Stimulated activated CD4-positive, alpha-beta T cell treated with anti-CD3 and anti-CD28 coated beads, Interleukin-1b, Interleukin-23, amount 100 ng/mL, for 1 hour (primary cell): ENCODE data around the gene LRRC38.
"Not testable (repeated sequence)": the region's sequence is repeated elsewhere in the genome, so short reads cannot be mapped to it uniquely, and the experiment has no call there.

ENCODE experiments used
- DNase-seq, 2 donors: peaks; one replicate each; pipeline ENCODE4 v3.0.0-alpha.2; 2020; ENCODE audit warnings: low read depth in 2 of 2

Gene LRRC38

DNA sequence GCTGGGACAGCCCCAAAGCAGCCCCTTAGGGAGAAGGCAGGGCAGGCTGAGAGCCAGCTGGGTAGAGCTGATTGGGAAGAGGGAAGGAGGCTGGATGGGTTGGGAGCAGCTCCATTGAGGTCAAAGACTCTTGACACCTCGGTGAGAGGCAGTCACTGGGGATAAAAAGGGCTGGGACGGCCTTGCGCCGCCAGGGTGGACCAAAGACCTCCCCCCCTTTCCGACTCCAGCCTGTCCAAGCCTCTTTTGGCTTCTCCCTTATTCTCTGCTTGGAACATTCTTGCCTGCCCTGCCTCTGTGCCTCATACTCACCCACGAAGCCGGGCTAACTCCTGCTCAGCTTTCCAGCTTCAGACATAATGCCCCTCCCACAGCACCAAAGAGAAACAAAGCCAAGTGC is 51.1 kb downstream of the LRRC38 start:
- DNase-seq, result no peak

DNA sequence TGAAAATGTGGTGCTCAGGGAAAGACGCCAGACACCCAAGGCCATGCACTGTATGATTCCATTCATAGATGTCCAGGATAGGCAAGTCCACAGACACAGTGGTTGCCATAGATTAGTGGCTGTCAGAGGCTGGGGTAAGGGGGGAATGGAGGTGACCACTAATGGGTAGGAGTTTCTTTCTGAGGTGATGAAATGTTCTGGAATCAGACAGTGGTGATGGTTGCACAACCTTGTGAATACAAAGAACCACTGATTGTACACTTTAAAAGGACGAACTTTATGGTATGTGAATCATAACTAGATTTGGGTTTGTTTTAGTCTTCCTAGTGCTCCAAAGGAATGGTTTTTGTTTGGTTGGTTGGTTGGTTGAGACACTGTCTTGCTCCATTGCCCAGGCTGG is 51.8 kb downstream of the LRRC38 start:
- DNase-seq, result no peak

DNA sequence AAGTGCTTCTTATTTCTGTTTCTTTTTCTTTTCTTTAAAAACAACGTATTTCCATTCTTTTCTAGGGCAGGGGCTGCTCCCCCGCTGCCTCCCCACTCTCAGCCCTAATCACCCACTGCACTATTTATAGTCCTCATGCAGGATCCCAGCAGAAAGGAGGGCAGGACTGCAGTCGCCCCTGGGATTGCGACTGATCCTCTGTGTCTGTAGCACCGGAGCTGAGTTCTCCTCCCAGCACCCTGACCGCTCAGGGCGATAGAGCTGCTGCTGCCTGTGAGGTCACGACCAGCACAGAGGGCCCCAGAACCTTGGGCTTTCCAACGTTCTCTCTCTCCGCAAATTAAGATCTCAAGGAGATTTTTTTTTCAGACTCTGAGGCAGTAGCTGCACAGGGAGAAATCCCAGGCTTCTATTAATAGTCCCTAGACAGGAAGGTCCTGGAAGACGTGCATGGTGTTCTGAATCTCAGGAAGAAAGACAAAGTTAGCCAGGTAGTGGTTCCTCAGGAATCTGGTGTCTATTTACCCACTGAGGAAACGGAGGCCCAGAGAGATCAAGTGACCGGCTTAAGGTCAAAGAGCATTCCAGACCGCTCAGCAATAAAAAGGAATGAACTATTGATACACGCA is 56.8 kb downstream of the LRRC38 start:
- DNase-seq, result no peak

DNA sequence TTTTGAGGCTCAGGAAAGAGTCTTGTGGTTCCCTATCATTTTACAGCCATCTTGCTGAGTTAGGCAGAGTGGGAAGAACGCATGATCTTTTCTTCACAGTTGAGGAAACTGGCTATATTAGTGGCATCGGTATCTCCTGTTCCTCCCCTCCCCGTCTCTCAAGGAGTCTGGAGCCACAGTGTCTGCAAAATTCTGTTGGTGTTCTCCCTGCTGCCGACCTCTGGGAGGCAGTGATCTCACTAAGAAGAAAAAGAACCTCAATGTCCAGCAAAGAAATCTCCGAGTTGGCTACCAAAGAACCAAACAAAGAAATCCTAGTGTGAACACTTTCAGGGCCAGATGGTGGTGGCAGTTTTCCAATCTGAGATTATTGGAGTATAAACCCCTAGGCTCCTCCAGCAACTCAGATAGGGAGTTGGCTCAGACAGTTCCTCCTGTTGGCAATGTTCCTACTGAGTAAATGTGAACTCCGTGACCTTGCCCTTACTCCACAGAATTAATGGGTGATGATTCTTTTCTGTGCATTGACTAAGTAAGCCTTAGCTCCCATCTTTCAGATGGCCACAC is 62.3 kb downstream of the LRRC38 start:
- no peak for DNase-seq

DNA sequence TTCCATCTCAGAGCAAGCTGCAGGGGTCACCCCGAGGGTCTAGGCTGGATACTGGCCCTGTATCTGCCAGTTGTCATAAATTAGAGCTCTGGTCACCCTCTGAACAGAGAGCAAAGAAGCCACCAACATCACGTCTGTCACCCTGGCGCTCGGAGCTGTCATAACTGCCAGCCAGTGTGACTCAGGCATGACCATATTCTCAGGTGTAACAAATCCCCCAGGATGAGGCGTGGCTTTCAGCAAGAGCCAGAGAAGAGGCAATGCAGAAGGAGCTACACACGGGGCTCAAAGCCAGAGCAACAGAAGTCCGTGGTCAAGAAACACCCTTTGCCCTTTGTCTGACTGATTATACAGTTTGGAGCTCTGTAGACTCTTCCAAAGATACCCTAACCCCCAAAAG is 63.6 kb downstream of the LRRC38 start:
- DNase-seq, result no peak

DNA sequence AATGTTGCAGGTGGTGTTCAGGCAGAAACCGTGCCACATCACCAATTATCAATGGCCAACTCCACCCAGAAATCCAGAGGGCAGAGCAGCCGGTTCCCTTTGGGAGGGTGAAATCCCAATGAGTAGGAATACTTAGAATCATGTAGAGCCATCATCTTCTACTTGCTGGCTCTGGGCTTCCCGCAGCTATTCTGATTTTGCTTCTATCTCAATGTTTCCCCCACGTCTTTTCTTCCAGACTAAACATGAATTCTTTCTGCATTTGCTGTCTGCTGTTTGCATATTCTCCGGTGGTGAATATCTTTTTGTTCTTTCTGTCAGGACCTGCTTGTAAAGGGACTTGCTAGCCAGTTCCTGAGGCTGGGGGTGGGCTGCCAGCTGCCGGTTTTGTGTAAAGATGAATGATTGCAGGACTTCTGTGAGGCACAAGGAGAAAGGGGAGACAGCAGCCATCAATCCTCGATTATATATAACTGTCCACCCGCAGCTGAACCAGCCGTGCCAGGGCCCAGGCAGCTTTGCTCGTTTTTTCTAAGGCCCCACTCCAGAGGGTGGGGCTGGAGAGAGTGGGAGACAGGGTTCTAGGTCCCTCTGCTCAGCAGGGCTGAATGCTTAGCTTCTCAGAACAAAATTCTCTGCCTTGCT is 70.3 kb downstream of the LRRC38 start:
- DNase-seq, result no peak

DNA sequence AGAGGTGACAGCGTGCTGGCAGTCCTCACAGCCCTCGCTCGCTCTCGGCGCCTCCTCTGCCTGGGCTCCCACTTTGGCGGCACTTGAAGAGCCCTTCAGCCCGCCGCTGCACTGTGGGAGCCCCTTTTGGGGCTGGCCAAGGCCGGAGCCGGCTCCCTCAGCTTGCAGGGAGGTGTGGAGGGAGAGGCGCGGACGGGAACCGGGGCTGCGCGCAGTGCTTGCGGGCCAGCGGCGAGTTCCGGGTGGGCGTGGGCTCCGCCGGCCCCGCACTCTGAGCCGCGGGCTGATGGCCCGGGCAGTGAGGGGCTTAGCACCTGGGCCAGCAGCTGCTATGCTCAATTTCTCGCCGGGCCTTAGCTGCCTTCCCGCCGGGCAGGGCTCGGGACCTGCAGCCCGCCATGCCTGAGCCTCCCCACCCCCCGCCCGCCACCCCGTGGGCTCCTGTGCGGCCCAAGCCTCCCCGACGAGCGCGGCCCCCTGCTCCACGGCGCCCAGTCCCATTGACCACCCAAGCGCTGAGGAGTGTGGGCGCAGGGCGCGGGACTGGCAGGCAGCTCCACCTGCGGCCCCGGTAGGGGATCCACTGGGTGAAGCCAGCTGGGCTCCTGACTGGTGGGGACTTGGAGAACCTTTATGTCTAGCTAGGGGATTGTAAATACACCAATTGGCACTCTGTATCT is 74.6 kb downstream of the LRRC38 start:
- DNase-seq, result not testable (repeated sequence)

DNA sequence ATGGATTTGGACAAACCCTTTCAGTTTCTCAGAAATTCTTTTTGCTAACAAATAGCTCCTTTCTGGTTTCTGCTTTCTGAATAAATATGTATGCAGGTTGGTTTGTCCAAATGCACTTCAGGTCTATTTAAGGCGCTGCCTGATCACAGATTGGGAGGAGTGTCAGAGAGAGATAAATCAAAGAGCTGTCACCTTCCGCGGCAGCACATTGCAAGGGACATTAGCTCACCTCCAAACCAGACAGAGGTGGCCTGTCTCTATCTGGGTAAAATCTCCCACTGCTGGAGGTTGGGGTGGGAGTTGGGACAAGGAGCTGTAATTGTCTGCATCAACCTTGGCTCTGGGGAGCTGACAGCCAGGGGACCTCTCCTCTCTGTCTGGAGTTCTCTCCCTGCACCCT is 78.3 kb downstream of the LRRC38 start:
- no peak for DNase-seq

DNA sequence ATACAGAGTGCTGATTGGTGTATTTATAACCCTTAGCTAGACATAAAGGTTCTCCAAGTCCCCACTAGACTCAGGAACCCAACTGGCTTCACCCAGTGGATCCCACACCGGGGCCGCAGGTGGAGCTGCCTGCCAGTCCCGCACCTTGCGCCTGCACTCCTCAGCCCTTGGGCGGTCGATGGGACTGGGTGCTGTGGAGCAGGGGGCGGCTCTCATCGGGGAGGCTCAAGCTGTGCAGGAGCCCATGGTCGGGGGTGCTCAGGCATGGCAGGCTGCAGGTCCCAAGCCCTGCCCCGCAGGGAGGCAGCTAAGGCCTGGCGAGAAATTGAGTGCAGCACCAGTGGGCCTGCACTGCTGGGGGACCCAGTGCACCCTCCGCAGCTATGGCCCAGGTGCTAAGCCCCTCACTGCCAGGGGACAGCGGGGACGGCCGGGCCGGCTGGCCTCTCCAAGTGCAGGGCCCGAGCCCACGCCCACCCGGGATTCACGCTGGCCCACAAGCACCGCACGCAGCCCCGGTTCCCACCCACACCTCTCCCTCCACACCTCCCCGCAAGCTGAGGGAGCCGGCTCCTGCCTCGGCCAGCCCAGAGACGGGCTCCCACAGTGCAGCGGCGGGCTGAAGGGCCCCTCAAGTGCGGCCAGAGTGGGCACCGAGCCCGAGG is 80.0 kb downstream of the LRRC38 start:
- not testable (repeated sequence) for DNase-seq

DNA sequence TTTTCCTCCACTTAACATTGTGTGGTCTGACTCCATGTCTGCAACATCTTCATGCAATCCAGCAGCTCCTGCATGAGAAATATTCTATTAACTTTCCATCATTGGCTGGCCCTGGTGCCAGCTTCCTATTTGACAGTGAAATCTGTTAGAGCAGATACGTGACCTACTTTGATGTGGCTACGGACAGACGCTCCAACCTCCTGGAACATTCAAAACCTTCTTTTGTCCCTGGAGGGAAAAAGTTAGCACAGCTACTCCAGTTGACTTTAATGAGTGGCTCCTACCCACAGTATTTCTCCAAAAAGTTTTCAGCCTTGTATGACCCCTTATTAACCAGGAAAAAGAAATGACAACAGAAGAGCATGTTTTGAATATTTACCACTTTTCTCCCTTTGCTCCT is 81.6 kb downstream of the LRRC38 start:
- DNase-seq, result no peak

DNA sequence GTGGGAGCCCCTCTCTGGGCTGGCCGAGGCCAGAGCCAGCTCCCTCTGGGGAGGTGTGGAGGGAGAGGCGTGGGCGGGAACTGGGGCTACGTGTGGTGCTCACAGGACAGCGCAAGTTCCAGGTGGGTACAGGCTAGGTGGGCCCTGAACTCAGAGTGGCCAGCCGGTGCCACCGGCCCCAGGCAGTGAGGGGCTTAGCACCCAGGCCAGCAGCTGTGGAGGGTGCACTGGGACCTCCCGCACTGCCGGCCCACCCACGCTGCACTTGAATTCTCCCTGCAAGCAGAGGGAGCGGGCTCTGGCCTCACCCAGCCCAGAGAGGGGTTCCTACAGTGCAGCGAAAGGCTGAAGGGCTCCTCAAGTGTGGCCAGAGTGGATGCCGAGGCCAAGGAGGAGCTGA is 83.3 kb downstream of the LRRC38 start:
- no peak for DNase-seq
